ENCODE measurements around the gene STK10.

DNA sequence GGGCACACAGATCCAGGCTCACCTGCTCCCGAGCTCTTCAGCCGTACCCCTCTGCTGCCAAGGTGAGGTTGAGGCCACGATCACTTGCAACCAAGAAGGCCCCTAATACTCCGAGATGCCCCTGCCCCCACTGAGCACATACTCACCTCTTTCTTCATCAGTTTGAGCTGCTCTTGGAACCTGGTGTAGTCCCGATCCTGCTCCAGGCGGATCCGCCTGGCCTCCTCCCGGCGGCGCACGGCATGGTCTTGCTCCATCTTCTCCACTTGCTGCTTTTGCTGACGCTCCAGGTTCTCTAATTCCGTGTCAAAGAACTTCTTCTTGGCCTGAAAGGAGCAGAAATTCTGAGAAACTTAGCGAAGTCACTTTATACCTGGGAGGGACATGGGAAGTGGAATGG lies 105.8 kb downstream of the STK10 start:
- TF ChIP-seq, protein P1, sequence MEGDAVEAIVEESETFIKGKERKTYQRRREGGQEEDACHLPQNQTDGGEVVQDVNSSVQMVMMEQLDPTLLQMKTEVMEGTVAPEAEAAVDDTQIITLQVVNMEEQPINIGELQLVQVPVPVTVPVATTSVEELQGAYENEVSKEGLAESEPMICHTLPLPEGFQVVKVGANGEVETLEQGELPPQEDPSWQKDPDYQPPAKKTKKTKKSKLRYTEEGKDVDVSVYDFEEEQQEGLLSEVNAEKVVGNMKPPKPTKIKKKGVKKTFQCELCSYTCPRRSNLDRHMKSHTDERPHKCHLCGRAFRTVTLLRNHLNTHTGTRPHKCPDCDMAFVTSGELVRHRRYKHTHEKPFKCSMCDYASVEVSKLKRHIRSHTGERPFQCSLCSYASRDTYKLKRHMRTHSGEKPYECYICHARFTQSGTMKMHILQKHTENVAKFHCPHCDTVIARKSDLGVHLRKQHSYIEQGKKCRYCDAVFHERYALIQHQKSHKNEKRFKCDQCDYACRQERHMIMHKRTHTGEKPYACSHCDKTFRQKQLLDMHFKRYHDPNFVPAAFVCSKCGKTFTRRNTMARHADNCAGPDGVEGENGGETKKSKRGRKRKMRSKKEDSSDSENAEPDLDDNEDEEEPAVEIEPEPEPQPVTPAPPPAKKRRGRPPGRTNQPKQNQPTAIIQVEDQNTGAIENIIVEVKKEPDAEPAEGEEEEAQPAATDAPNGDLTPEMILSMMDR (IDR thresholded peaks at IDR 0.05; ENCODE audit: insufficient read depth, low read depth, low read length): no peak
- TF ChIP-seq EZH2 (IDR thresholded peaks at IDR 0.05; ENCODE audit: insufficient read depth, low read length): no peak
